Omental fat pad (tissue), 4 donors: ENCODE measurements around the gene AKAP8L. TPM values are rescaled to one million over a fixed set of nuclear protein-coding genes. Genes with fewer than 3 reads are reported as not detected.

ENCODE experiments used
- ATAC-seq: fragments of 150-250 bp; one replicate; pipeline ENCODE4 v1.9.1; 2016; ENCODE audit warnings: mild to moderate bottlenecking, moderate library complexity; ENCODE audit not compliant: low FRiP score
- DNase-seq: peaks from one replicate; pipeline ENCODE4 v3.0.0-alpha.2; 2019; ENCODE audit warnings: low spot score
- total RNA-seq, 4 donors: library from RNA; depleted of rRNA; stranded (reverse); fragments of >200 nt; gene quantifications; one replicate each; pipeline ENCODE4 v1.1.0, GENCODE V29; 2016
- TF ChIP-seq, protein P1 (sequence below), 3 donors: fragments of 450-650 bp; IDR thresholded peaks; one replicate each; pipeline ENCODE4 v1.5.1; 2016 to 2017; ENCODE audit warnings: antibody characterized with exemption in 3 of 3, mild to moderate bottlenecking in 3 of 3, moderate library complexity in 2 of 3

AKAP8L gene
- total RNA-seq, 4 donors from 2014 or later, result 52.2 to 141 (median 79.5) TPM

DNA sequence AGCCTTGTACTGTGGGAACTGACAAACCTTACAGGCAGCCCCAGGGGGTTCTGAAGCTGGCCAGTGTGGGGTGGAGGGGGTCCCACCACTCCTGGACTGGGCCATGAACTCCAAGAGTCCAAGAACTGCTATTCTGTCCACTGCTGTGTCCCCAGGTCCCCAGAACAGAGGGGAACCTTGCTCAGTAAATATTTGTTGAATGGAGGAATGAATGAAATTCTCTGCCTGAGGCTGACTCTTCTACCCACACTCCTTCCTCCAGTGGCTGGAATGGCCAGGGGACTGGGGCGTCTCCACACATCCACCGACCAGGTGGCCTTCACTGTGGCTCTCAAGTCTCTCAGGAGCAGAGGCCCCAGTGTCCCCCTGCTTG, 19.3 kb upstream of the AKAP8L start:
- TF ChIP-seq, protein P1, sequence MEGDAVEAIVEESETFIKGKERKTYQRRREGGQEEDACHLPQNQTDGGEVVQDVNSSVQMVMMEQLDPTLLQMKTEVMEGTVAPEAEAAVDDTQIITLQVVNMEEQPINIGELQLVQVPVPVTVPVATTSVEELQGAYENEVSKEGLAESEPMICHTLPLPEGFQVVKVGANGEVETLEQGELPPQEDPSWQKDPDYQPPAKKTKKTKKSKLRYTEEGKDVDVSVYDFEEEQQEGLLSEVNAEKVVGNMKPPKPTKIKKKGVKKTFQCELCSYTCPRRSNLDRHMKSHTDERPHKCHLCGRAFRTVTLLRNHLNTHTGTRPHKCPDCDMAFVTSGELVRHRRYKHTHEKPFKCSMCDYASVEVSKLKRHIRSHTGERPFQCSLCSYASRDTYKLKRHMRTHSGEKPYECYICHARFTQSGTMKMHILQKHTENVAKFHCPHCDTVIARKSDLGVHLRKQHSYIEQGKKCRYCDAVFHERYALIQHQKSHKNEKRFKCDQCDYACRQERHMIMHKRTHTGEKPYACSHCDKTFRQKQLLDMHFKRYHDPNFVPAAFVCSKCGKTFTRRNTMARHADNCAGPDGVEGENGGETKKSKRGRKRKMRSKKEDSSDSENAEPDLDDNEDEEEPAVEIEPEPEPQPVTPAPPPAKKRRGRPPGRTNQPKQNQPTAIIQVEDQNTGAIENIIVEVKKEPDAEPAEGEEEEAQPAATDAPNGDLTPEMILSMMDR (IDR thresholded peaks at IDR 0.05), result no peak
- no peak for DNase-seq
- no peak for ATAC-seq

DNA sequence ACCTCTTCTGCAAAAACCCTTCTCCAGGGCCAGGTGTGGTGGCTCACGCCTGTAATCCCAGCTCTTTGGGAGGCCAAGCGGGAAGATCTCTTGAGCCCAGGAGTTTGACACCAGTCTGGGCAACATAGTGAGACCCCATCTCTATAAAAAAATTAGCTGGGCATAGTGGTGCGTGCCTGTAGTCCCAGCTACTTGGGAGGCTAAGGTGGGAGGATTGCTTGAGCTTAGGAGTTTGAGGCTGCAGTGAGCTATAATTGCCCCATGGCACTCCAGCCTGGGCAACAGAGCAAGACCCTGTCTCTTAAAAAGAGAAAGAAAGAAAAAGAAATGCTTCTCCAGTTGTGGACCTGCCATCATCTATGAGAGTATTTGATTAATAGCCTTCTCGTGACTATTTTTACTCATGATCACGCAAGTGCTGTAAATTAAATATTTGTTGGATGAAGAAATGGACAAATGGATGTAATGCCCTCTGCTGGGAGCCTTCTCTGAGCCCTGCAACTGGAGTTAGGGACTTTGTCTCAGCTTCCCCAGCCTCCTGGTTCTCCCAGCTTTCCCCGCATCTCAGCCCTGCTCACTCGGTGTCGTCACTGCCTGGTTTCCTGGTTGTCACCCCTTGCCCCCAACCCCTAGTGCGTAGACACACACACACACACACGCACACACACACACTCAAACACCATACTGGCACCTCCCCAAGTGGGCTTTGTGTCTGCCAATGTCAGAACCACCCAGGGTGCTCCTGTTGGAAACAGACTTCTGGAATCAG, 18.8 kb upstream of the AKAP8L start:
- DNase-seq (no peak), ATAC-seq (no peak)
- TF ChIP-seq, protein P1 (IDR thresholded peaks at IDR 0.05), result no peak

DNA sequence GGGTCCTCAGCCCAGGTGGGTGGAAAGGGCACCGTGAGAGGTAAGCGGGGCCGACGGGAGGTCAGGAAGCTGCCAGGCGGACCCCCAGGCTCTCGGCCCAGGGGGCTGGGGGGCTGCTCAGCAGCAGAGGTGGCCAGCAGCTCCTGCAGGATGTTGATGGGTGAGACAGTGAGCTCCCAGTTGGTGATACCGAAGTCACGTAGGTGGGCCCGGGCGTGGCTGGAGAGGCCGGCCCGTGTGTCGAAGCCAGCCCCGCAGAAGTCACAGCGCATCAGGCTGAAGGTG, 18.0 kb upstream of the AKAP8L start:
- no peak for DNase-seq
- TF ChIP-seq, protein P1 (IDR thresholded peaks at IDR 0.05), result no peak
- ATAC-seq, result no peak

DNA sequence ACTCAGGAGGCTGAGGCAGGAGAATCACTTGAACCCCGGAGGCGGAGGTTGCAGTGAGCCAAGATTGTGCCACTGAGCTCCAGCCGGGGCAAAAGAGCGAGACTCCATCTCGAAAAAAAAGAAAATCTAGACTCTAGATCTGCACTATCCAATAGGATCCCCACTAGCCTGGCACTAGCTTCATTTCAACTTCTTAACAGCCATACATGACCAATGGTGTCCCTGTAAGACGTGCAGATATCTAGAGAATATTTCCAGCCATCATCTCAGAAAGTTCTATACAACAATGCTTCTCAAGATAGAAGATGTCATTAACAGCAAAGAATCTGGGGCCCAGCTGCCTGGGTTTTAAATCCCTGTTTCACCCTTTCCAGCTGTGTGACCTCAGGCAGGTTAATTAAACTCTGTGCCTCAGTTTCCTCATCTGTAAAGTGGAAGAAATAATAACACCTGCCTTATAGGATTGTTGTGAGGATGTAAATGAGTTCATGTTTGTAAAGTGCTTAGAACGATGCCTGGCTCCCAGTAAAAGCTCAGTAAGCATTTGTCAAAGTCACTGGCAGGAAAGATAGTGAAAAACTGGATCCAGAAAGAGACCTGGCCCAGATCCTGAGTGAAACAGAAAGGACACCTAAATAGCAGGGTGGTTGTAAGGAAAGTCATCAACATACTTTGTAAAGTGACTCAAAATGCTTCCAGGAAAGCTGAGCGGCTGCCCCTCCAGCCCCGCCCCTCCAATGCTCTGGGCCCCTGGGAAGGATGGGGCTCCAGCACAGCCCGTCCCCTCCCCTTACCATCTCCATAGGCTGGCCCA, 17.4 kb upstream of the AKAP8L start:
- DNase-seq (no peak), ATAC-seq (no peak)
- TF ChIP-seq, protein P1 (IDR thresholded peaks at IDR 0.05), result no peak

DNA sequence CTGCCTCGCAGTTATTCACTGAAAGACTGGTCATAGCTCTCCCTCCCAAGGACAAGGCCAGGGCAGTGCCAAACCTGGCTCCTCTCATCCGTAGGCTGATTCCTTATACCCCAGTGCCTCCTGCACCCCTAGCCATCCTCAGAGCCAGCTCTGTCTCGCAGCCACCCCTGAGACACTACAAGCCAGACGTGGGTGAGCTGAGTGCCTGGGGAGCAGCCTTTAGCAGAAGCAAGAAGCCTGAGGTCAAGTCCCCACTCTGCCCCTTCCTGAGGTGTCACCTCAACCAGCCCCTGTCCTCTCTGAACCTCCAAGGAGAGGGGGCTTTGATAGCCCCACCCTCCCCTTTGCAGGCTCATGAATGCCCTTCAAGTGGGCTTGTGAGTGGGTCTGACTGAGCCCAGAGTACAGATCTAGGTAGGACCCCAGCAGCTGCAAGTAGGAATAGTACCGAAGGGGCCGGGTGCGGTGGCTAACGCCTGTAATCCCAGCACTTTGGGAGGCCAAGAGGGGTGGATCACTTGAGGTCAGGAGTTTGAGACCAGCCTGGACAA, 14.8 kb upstream of the AKAP8L start:
- no peak for ATAC-seq

DNA sequence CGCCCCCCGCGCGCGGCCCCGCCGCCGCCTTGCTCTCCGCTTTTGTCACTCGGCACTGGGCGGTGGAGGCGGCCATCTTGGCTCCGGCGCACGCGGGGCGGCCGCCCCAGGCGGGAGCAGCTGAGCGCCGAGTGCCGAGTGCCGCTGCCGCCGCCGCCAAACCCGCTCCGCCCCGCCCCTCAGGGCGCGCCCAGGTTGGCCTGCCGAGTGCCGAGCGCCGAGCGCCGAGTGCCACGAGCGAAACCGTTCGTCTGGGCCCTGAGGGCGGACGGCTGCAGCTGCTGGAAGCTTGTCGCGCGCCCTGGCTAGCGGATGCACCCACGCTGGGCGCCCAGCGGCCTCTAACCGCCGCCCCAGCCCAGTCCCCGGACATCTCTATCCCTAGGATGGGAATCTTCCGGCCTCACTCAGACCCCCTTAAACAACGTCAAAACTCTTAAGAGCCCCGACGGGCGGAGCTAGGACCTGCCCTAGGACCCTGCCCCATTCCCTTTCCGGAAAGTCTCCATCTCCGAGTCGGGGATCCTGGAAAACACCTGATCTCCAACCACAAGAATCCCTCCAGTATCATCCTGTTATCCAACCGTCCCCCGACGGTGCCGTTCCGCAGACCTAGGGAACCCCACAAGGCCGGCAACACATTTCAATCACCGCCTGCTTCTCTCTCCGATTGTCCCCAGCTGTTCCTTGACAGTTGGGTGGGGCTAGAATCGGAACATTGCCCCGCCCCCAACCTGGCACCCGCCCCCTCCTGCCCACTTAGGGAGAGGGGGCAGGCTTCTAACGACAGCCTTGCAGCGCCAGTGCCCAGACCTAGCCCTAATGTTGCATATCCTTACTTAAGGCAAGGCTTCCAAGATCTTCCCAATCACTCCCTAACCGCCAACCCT, 14.1 kb upstream of the AKAP8L start:
- peak; percentile 90 for ATAC-seq
- peak; percentile 53 for DNase-seq
- TF ChIP-seq, protein P1 (IDR thresholded peaks at IDR 0.05), result no peak

More for the DNA sequence above, 14.8 kb upstream of the AKAP8L start:
- DNase-seq, result no peak
- TF ChIP-seq, protein P1 (IDR thresholded peaks at IDR 0.05), result no peak
